ENCODE results near the gene DCTD. TPM values are rescaled to one million over a fixed set of nuclear protein-coding genes. Genes with fewer than 3 reads are reported as not detected.

The DCTD gene
- total and polyA plus RNA-seq, 2 of the 13 experiments (the other 11 are each of a cell fraction or from before 2014, with no cell fraction given), result 85.1 to 95.3 TPM

DNA sequence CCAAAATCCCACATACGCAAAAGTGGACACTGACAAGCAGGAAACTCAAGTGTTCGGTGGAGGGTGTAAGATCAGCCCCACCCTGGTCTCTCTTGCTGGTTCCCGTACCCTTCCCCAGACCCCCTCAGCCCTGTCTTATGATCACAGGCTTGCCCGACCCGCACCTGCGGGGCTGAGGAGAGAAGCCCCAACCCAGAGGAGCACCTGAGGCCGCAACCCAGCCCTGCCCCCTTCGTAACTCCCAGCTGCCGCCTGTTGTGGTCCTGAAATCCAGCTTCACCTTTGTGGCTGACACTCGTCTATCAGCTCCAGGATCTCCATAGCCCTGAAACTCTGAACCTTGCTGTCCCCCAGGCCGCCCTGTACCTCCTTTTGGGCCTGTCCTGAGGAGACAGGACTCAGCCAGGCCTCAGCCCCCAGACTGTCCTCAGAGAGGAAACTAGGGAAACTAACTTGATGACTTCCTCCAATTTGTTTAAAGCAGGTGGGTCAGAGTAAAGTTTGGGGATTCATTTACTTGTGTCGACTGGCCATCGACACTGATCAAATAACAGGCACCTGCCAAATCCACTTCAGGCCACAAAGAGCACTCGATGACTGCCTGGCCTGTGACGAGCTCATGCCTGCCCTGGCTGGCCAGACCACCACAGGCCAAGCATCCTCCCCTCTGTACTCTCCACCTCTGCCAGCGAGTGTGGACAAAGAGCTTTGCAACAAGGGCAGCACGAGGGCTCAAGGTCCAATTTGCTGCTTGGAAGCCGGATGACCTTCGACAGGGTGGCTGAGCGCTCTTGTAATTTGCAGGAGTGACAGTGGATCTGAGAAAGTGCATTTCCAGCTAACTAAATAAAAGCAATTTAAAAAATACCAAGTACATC lies 19.3 kb downstream of the DCTD start (continued):
- TF ChIP-seq, protein P1, sequence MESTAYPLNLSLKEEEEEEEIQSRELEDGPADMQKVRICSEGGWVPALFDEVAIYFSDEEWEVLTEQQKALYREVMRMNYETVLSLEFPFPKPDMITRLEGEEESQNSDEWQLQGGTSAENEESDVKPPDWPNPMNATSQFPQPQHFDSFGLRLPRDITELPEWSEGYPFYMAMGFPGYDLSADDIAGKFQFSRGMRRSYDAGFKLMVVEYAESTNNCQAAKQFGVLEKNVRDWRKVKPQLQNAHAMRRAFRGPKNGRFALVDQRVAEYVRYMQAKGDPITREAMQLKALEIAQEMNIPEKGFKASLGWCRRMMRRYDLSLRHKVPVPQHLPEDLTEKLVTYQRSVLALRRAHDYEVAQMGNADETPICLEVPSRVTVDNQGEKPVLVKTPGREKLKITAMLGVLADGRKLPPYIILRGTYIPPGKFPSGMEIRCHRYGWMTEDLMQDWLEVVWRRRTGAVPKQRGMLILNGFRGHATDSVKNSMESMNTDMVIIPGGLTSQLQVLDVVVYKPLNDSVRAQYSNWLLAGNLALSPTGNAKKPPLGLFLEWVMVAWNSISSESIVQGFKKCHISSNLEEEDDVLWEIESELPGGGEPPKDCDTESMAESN (CRISPR knock-in tag; conservative IDR thresholded peaks at IDR 0.05), result peak; percentile 78; the same call in 1 of the 2 replicates
- TF ChIP-seq KDM5A (IDR thresholded peaks at IDR 0.05; ENCODE audit: borderline replicate concordance, low read length) (no peak), EHMT2 (IDR thresholded peaks at IDR 0.05; ENCODE audit: borderline replicate concordance, low read depth, low read length) (peak; percentile 54; the same call in 1 of the 2 replicates), ATF2 (CRISPR knock-in tag; IDR thresholded peaks at IDR 0.05) (peak; percentile 90), TARDBP (CRISPR knock-in tag; IDR thresholded peaks at IDR 0.05) (peak; percentile 90), HCFC1 (IDR thresholded peaks at IDR 0.05; ENCODE audit: low read depth, low read length) (no peak), FOXM1 (CRISPR knock-in tag; IDR thresholded peaks at IDR 0.05) (no peak), NFE2L2 (IDR thresholded peaks at IDR 0.05; ENCODE audit: low read length) (no peak), ZNF572 (CRISPR knock-in tag; IDR thresholded peaks at IDR 0.05) (no peak), FIP1L1 (IDR thresholded peaks at IDR 0.05; ENCODE audit: borderline replicate concordance, insufficient read depth, low read depth, low read length) (no peak), NFRKB (IDR thresholded peaks at IDR 0.05) (no peak), SNAPC4 (CRISPR knock-in tag; IDR thresholded peaks at IDR 0.05) (no peak), ZNF367 (CRISPR knock-in tag; IDR thresholded peaks at IDR 0.05; ENCODE audit: borderline replicate concordance) (no peak), ATF7-NPFF (CRISPR knock-in tag; IDR thresholded peaks at IDR 0.05; ENCODE audit: low read depth) (0 out of 2 replicates have a peak, but pooled peaks have one; percentile 83), ZNF598 (CRISPR knock-in tag; IDR thresholded peaks at IDR 0.05; ENCODE audit: borderline replicate concordance) (peak; percentile 86)
- TF ChIP-seq, protein P2, sequence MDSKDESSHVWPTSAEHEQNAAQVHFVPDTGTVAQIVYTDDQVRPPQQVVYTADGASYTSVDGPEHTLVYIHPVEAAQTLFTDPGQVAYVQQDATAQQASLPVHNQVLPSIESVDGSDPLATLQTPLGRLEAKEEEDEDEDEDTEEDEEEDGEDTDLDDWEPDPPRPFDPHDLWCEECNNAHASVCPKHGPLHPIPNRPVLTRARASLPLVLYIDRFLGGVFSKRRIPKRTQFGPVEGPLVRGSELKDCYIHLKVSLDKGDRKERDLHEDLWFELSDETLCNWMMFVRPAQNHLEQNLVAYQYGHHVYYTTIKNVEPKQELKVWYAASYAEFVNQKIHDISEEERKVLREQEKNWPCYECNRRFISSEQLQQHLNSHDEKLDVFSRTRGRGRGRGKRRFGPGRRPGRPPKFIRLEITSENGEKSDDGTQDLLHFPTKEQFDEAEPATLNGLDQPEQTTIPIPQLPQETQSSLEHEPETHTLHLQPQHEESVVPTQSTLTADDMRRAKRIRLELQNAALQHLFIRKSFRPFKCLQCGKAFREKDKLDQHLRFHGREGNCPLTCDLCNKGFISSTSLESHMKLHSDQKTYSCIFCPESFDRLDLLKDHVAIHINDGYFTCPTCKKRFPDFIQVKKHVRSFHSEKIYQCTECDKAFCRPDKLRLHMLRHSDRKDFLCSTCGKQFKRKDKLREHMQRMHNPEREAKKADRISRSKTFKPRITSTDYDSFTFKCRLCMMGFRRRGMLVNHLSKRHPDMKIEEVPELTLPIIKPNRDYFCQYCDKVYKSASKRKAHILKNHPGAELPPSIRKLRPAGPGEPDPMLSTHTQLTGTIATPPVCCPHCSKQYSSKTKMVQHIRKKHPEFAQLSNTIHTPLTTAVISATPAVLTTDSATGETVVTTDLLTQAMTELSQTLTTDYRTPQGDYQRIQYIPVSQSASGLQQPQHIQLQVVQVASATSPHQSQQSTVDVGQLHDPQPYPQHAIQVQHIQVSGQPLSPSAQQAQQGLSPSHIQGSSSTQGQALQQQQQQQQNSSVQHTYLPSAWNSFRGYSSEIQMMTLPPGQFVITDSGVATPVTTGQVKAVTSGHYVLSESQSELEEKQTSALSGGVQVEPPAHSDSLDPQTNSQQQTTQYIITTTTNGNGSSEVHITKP (CRISPR knock-in tag; IDR thresholded peaks at IDR 0.05; ENCODE audit: low read depth), result peak; percentile 70; the same call in 1 of the 2 replicates

Data from HepG2 (cell line).